GM18870 (cell line): ENCODE measurements around the gene PRAMEF15.
"Not testable (repeated sequence)": the region's sequence is repeated elsewhere in the genome, so short reads cannot be mapped to it uniquely, and the experiment has no call there.

Experiments
- ATAC-seq: cut with Tn5 transposase; IDR thresholded peaks from one replicate; pipeline ENCODE4 v1.9.1; 2021; ENCODE audit warnings: moderate library complexity; ENCODE audit not compliant: unreplicated experiment

Gene PRAMEF15

GRCh38 chr1:13315281-13315680, at the start of gene PRAMEF15:
Gene PRAMEF15 (plus strand): TSS chr1:13315581. CDS start chr1:13318408, 2,827 bp downstream.
- not testable (repeated sequence) for ATAC-seq

GRCh38 chr1:13277016-13277415, 38.4 kb upstream of the PRAMEF15 start:
- ATAC-seq: not testable (repeated sequence)

- not testable (repeated sequence) for ATAC-seq
Observed at GRCh38 chr1:13279617-13280016, 35.8 kb upstream of the PRAMEF15 start.

- not testable (repeated sequence) for ATAC-seq
Observed at GRCh38 chr1:13285037-13285436, 30.3 kb upstream of the PRAMEF15 start, which contains the start of gene PRAMEF8. Gene PRAMEF8 (minus strand): TSS chr1:13285137. CDS start chr1:13284091, 1,046 bp downstream.

- ATAC-seq: not testable (repeated sequence)
Observed at GRCh38 chr1:13289030-13289429, 26.4 kb upstream of the PRAMEF15 start.

- not testable (repeated sequence) for ATAC-seq
Observed at GRCh38 chr1:13297216-13297931, 18.0 kb upstream of the PRAMEF15 start.

- ATAC-seq: not testable (repeated sequence)
Observed at GRCh38 chr1:13298699-13299098, 16.7 kb upstream of the PRAMEF15 start.

GRCh38 chr1:13302197-13302596, 13.2 kb upstream of the PRAMEF15 start:
- not testable (repeated sequence) for ATAC-seq

- not testable (repeated sequence) for ATAC-seq
Observed at GRCh38 chr1:13303239-13303638, 12.1 kb upstream of the PRAMEF15 start, which contains the start of gene PRAMEF33. Gene PRAMEF33 (plus strand): TSS chr1:13303539. CDS start chr1:13305955, 2,416 bp downstream.

- ATAC-seq: not testable (repeated sequence)
Observed at GRCh38 chr1:13342496-13342895, 27.1 kb downstream of the PRAMEF15 start.

GRCh38 chr1:13347034-13347433, 31.7 kb downstream of the PRAMEF15 start, which contains the start of gene PRAMEF14:
Gene PRAMEF14 (minus strand): TSS chr1:13347134. CDS start chr1:13345314, 1,820 bp downstream.
- not testable (repeated sequence) for ATAC-seq

GRCh38 chr1:13353476-13353875, 38.1 kb downstream of the PRAMEF15 start:
- not testable (repeated sequence) for ATAC-seq

GRCh38 chr1:13354475-13354874, 39.1 kb downstream of the PRAMEF15 start:
- ATAC-seq: not testable (repeated sequence)

- not testable (repeated sequence) for ATAC-seq
Observed at GRCh38 chr1:13356774-13357173, 41.4 kb downstream of the PRAMEF15 start.

- ATAC-seq: not testable (repeated sequence)
Observed at GRCh38 chr1:13362364-13362763, 47.0 kb downstream of the PRAMEF15 start.

- not testable (repeated sequence) for ATAC-seq
Observed at GRCh38 chr1:13364928-13365327, 49.5 kb downstream of the PRAMEF15 start.

- ATAC-seq: not testable (repeated sequence)
Observed at GRCh38 chr1:13366536-13366935, 51.2 kb downstream of the PRAMEF15 start.

GRCh38 chr1:13368544-13368943, 53.2 kb downstream of the PRAMEF15 start:
- not testable (repeated sequence) for ATAC-seq
